Activated CD8-positive, alpha-beta memory T cell treated with anti-CD3 and anti-CD28 coated beads for 48 hours (primary cell): ENCODE measurements around the gene ANXA8.
"Not testable (repeated sequence)": the region's sequence is repeated elsewhere in the genome, so short reads cannot be mapped to it uniquely, and the experiment has no call there.

Source experiments
- DNase-seq, 3 experiments: peaks; one replicate each; pipeline ENCODE4 v3.0.0-alpha.2; 2020; ENCODE audit warnings: low read depth in 2 of 3, low spot score in 2 of 3

The ANXA8 gene

DNA sequence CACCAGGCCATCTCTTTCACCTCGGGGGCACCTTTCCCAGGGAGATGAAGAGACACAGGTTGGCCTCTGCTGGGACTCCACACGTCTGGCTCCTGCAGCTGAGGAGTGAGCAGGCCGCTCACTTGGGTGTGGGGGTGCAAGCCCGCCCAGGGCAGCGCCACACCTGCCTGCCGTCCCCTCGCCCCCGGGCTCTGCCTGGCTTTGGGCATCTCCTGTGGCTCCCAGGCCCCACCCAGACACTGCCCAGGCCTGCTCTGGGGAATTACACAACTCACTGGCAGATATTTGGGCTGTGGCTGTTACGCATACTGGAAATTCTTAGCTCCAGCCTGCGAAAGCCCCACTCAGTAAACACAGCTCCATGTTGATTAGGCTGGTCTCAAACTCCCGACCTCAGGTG, at the start of gene ANXA8:
Gene ANXA8 (minus strand): TSS at position 193 of the 400 bp plus-strand sequence. CDS start 182 bp downstream, at position 11.
- not testable (repeated sequence) for DNase-seq

- not testable (repeated sequence) for DNase-seq
Measured at GRCh38 chr10:47523475-47523874, 39.6 kb upstream of the ANXA8 start, which contains the start of gene AGAP9. Gene AGAP9 (minus strand): TSS chr10:47523638. CDS start chr10:47523526, 112 bp downstream.

DNA sequence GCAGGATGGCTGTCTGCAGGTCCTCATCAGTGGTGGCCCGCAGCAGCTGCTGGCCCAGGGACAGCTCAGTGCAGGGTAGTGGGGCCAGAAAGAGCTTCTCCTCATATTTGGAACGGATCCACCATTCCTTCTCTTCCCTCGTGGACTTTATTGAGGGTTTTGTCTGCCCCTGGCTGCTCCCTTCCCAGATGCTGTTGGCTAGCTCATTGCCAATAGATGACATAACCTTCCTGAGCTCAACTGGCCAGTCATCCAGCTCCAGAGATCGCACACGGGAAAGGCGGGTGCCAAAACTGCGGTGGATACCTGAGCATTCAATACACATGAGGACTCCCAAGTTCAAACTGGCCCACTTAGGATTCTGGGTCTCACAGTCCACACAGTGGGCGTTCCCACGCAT, 18.4 kb upstream of the ANXA8 start:
- DNase-seq = not testable (repeated sequence)

DNA sequence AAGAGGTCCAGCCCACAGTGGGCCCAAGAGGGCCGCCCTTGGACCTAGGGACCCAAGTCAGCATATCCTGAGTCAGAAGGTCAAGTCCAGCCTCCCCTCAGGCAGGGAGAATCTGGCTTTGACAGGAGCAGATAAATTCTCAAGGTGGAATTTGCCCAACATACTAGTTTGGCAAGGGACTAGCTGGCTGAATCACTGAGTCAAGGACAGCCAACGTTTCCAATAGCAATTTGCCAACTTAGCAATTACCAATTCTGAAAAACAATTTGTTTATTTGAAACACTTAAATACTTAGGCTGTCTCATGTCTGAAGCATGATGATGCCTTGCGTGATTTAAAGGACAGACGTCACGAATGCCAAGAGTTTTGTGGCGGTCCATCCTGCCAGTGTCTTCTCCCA, 10.3 kb upstream of the ANXA8 start:
- not testable (repeated sequence) for DNase-seq

- DNase-seq = not testable (repeated sequence)
Measured at GRCh38 chr10:47491600-47491999, 7.7 kb upstream of the ANXA8 start, which contains the start of gene FAM25G. Gene FAM25G (minus strand): TSS chr10:47491700. CDS start chr10:47491674, 26 bp downstream.

DNA sequence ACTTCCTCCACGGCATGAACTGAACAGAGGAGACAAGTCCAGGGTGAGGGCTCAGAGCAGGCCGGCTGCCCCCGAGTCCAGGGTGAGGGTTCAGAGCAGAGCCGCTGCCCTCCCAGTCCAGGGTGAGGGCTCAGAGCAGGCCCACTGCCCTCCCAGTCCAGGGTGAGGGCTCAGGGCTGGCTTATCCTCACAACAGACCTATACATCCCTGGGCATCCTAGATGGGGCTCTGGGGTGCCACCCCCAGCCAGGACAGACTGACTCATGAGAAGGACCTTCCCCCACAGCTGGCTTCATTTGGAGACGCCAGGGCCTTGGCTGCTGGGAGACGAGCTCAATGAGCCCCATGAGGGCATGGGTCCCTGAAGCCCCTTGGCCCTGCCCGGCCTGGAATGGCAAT, 5.7 kb upstream of the ANXA8 start:
- DNase-seq = not testable (repeated sequence)

- DNase-seq = not testable (repeated sequence)
Measured at GRCh38 chr10:47485943-47486342, 2.0 kb upstream of the ANXA8 start.

- not testable (repeated sequence) for DNase-seq
Measured at GRCh38 chr10:47484786-47485185, 871 bp upstream of the ANXA8 start.

GRCh38 chr10:47482367-47482766, 1.5 kb downstream of the ANXA8 start:
- DNase-seq = not testable (repeated sequence)

GRCh38 chr10:47481768-47482181, 2.1 kb downstream of the ANXA8 start:
- DNase-seq = not testable (repeated sequence)

GRCh38 chr10:47481182-47481766, 2.6 kb downstream of the ANXA8 start:
- DNase-seq = not testable (repeated sequence)

DNA sequence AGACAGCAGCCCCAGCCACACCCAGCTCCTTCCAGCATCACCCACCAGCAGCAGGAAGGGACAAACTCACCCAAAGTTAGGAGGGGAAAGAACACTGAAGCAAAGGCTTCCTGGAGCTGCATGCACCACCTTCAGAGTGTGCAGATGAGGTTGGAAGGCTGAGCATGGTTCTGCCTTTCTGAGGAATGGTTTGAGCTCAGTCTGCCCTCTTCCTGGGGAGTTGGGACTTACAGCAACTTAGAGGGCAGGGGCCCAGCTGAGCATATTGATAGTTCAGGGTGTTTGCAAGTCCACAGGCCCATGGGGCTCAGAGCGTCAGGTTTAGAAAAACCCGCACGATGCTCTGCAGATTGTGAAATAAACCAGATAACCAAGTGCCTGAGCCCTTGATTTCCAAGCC, 3.8 kb downstream of the ANXA8 start:
- DNase-seq = not testable (repeated sequence)

GRCh38 chr10:47478114-47478513, 5.8 kb downstream of the ANXA8 start:
- DNase-seq = not testable (repeated sequence)

DNA sequence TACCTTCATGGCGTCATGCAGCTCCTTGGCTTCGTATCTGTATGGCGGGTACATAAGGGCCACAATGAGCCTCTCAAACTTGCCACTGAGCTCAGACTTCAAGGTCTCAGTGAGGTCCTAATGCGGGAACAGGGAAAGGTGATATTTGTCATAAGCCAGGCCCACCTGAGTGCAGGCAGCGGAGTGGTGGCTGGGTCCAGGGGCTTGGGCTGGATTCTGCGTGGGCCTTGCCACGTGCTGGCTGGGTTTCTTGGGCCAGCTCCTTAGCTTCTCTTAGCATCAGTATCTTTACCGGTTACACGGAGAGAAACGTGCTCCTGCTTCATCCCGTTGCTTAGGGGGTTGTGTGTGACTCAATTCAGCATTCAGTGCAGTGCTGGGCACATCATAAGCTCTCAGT, 6.8 kb downstream of the ANXA8 start:
- not testable (repeated sequence) for DNase-seq

DNA sequence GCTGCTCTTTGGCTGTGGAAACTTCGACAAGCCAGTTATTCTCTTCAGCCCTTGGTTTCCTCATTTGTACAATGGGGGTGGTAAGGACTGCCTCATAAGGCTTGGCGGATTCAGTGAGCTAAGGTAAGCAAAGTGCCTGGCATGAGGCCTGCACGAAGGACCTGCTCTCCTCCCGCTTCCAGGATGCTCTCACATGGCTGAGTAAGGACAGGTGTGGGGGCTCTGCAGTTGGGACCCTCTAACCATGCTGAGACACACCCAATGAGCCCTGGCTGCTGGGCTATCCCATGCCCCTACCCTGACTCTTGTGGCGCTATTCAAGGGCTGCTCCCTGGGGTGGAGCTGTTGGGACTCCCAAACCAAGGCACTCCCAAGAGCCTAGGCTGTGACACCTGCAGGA, 8.8 kb downstream of the ANXA8 start:
- not testable (repeated sequence) for DNase-seq

DNA sequence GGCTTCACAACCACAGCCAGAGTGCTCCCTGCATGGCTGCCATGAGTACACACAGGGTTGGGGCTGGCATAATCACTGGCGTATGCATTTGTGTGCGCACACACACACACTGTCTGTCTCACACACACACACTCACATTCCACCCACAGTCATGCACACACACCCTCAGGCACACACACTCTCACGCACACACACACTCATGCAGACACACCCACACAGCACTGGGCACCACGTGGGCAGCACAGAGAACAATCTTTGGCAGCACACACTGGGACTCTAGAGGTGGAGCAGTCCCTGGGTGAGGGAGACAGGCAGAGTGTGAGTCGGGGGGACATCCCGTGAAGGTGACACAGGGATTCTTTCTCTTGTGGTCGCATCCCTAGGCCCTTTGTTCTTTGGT, 10.4 kb downstream of the ANXA8 start:
- not testable (repeated sequence) for DNase-seq

GRCh38 chr10:47472647-47473046, 11.3 kb downstream of the ANXA8 start:
- DNase-seq = not testable (repeated sequence)

- not testable (repeated sequence) for DNase-seq
Measured at GRCh38 chr10:47472072-47472471, 11.8 kb downstream of the ANXA8 start.

- not testable (repeated sequence) for DNase-seq
Measured at GRCh38 chr10:47468731-47469528, 15.0 kb downstream of the ANXA8 start.

GRCh38 chr10:47467957-47468356, 16.0 kb downstream of the ANXA8 start:
- not testable (repeated sequence) for DNase-seq

DNA sequence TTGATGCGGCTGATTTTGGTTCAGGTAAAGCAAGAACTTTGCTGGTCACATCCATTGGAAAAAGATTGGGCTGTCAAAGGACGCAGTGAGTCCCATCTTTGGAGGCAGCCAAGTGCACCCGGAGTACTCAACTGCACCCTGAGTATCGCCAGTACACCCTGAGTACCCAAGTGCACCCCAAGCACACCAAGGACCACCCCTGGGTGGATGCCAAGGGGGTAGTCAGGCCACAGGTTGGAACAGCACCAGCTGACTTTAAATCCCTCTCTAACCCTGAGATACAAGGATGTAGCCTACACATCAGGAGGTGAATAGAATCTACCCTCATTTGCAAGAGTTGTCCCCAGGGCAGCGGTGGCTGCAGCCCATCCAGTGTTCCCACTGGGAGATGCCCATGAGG, 16.5 kb downstream of the ANXA8 start:
- not testable (repeated sequence) for DNase-seq
